Activated CD8-positive, alpha-beta memory T cell treated with anti-CD3 and anti-CD28 coated beads for 36 hours (primary cell): ENCODE results near the gene PTX4. TPM values are rescaled to one million over a fixed set of nuclear protein-coding genes. Genes with fewer than 3 reads are reported as not detected.

Source experiments
- CTCF ChIA-PET: fragments of 350-600 bp; sonication (Branson Sonifier 250); formaldehyde crosslinking; loops from one replicate; lab custom pipeline; 2021; ENCODE audit warnings: antibody characterized with exemption; lab: Charles Lee
- POLR2A ChIA-PET: fragments of 350-600 bp; sonication (Branson Sonifier 250); formaldehyde crosslinking; loops from one replicate; lab custom pipeline; 2021; ENCODE audit warnings: antibody characterized with exemption; lab: Charles Lee
- total RNA-seq, 2 experiments: library from RNA; stranded (reverse); gene quantifications; one replicate each; pipeline ENCODE4 v1.2.3, GENCODE V29; 2021

The PTX4 gene
- total RNA-seq, 2 experiments from 2014 or later, result not detected

- CTCF ChIA-PET, result no interaction called here
- POLR2A ChIA-PET, result no interaction called here
Measured at GRCh38 chr16:1526608-1527555, 38.1 kb upstream of the PTX4 start.

- CTCF ChIA-PET, result no interaction called here
- POLR2A ChIA-PET, result interaction anchor here (0.7 kb wide), 1 partner anchor 11 kb away, joined by 3 read pairs; no protein-coding TSS in a partner anchor
Measured at GRCh38 chr16:1525871-1526607, 37.3 kb upstream of the PTX4 start.

GRCh38 chr16:1524366-1524765, 35.6 kb upstream of the PTX4 start:
- ChIA-PET CTCF (interaction anchor here (0.9 kb wide), 1 partner anchor 72 kb away, joined by 3 read pairs; no protein-coding TSS in a partner anchor), POLR2A (interaction anchor here (0.8 kb wide), 1 partner anchor 9 kb away, joined by 4 read pairs; the partner anchor contains the start of gene TMEM204)

GRCh38 chr16:1523581-1524245, 35.0 kb upstream of the PTX4 start:
- ChIA-PET CTCF (interaction anchor here (0.9 kb wide), 1 partner anchor 73 kb away, joined by 3 read pairs; no protein-coding TSS in a partner anchor), POLR2A (interaction anchor here (0.8 kb wide), 1 partner anchor 10 kb away, joined by 4 read pairs; the partner anchor contains the start of gene TMEM204)

GRCh38 chr16:1520461-1520860, 31.7 kb upstream of the PTX4 start:
- CTCF ChIA-PET, result no interaction called here
- POLR2A ChIA-PET, result no interaction called here

- ChIA-PET CTCF (no interaction called here), POLR2A (no interaction called here)
Measured at GRCh38 chr16:1519831-1520230, 31.1 kb upstream of the PTX4 start.

GRCh38 chr16:1518626-1519135, 29.9 kb upstream of the PTX4 start:
- POLR2A ChIA-PET, result interaction anchor here (0.6 kb wide), 1 partner anchor 21 kb away, joined by 7 read pairs; no protein-coding TSS in a partner anchor
- CTCF ChIA-PET, result no interaction called here

- ChIA-PET CTCF (interaction anchor here (0.6 kb wide), 1 partner anchor 11 kb away, joined by 3 read pairs; no protein-coding TSS in a partner anchor), POLR2A (interaction anchor here (0.7 kb wide), 1 partner anchor 11 kb away, joined by 3 read pairs; no protein-coding TSS in a partner anchor)
Measured at GRCh38 chr16:1514507-1514906, 25.8 kb upstream of the PTX4 start.

GRCh38 chr16:1512774-1513173, 24.0 kb upstream of the PTX4 start:
- ChIA-PET CTCF (interaction anchor here (0.7 kb wide), 1 partner anchor 22 kb away, joined by 3 read pairs; no protein-coding TSS in a partner anchor), POLR2A (no interaction called here)

- ChIA-PET CTCF (no interaction called here), POLR2A (interaction anchor here (0.7 kb wide), 1 partner anchor 62 kb away, joined by 3 read pairs; no protein-coding TSS in a partner anchor)
Measured at GRCh38 chr16:1511662-1512569, 23.2 kb upstream of the PTX4 start.

GRCh38 chr16:1510941-1511351, 22.2 kb upstream of the PTX4 start:
- CTCF ChIA-PET, result interaction anchor here (0.6 kb wide), 1 partner anchor 322 kb away, joined by 3 read pairs; no protein-coding TSS in a partner anchor
- POLR2A ChIA-PET, result no interaction called here

GRCh38 chr16:1510272-1510671, 21.5 kb upstream of the PTX4 start:
- ChIA-PET POLR2A (no interaction called here), CTCF (interaction anchor here (0.6 kb wide), 1 partner anchor 323 kb away, joined by 3 read pairs; no protein-coding TSS in a partner anchor)

GRCh38 chr16:1509307-1510221, 20.8 kb upstream of the PTX4 start:
- CTCF ChIA-PET, result no interaction called here
- POLR2A ChIA-PET, result no interaction called here

GRCh38 chr16:1508494-1509187, 19.9 kb upstream of the PTX4 start:
- POLR2A ChIA-PET, result no interaction called here

GRCh38 chr16:1506494-1507213, 17.9 kb upstream of the PTX4 start:
- ChIA-PET POLR2A (no interaction called here), CTCF (no interaction called here)

More at GRCh38 chr16:1508494-1509187, 19.9 kb upstream of the PTX4 start:
- CTCF ChIA-PET, result no interaction called here
